Islet of Langerhans (tissue), 1 donor: ENCODE data around the gene IER5L.
"Not testable (repeated sequence)": the region's sequence is repeated elsewhere in the genome, so short reads cannot be mapped to it uniquely, and the experiment has no call there.

Source experiments
- FAIRE-seq: peaks from one replicate; lab custom pipeline; 2011; peaks lifted over from hg19 to GRCh38; lab: Jason Lieb, UNC

IER5L gene

GRCh38 chr9:129202613-129203555 is 24.8 kb upstream of the IER5L start:
- no peak for FAIRE-seq

DNA sequence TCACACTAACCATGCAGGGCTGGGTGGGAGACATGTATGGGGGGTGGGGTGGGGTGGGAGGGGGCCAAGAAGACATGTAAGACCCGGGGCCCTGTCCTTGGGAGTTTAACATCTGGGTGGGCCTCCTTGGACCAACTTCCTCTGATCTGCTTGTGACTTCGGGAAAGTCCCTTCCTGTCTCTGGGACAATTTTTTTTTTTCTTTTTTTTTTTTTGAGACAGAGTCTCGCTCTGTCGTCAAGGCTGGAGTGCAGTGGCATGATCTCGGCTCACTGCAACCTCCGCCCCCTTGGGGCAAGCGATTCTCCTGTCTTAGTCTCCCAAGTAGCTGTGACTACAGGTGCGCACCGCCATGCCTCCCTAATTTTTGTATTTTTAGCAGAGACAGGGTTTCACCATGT is 23.8 kb upstream of the IER5L start:
- FAIRE-seq: no peak

- no peak for FAIRE-seq
Observed at GRCh38 chr9:129201289-129201688, 23.2 kb upstream of the IER5L start.

DNA sequence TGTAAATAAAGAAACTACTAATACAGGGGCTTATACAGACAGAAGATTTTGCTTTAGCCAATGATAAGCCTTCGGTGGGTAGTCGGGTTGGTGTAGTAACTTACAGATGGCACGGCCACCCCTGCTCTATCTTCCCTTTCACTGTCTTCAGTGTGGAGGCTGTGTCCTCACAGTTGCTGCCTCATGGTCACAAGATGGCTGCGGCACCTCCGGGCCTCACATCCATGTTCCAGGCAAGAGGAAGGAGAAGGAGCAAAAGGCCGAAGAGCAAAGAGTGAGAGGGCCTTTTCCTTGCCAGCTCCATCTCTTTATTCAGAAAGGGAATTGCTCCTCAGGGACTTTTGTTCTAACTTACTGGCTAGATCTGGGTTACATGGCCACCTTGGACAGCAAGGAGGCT is 22.2 kb upstream of the IER5L start:
- FAIRE-seq: no peak

- FAIRE-seq: no peak
Observed at GRCh38 chr9:129199044-129199435, 21.0 kb upstream of the IER5L start.

GRCh38 chr9:129198319-129199043 is 20.4 kb upstream of the IER5L start:
- FAIRE-seq: no peak

DNA sequence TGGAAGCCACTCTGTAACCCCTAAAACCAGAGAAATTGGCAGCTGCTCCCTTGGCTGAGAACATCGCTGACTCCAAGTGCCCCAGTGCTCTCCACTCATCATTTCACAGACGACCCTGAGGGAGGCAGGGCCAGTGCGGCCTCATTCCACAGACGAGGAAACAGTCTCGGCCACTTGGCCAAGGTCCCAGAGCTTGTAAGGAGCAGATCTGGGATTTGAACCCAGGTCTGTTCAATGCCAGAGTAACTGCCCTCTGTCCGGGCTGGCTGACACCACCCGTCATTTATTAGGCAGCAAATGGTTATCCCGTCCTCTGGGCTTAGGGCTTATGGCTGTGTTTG is 19.9 kb upstream of the IER5L start:
- FAIRE-seq: no peak

GRCh38 chr9:129197045-129197444 is 19.0 kb upstream of the IER5L start:
- FAIRE-seq: not testable (repeated sequence)

DNA sequence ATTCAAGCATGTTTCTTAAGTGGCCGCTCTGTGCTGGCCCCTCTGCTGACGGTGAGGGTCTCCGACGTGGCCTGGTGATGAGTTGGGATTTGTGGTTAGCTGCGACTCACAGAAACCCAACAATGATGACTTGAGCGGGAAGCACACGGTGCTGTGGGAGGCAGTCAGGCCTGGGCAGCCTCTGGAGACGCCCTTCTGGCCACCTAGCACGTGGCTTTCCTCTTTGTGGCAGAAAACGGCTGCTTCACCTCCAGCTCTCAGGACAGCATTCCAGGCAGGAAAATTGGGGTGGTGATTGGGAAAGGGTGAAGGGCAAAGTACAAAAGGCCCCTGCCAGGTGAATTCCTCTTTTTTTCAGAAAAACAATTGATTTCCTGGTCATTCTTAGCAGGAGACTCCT is 17.5 kb upstream of the IER5L start:
- no peak for FAIRE-seq

GRCh38 chr9:129194221-129194620 is 16.2 kb upstream of the IER5L start:
- no peak for FAIRE-seq

GRCh38 chr9:129193655-129194054 is 15.6 kb upstream of the IER5L start:
- FAIRE-seq: no peak

DNA sequence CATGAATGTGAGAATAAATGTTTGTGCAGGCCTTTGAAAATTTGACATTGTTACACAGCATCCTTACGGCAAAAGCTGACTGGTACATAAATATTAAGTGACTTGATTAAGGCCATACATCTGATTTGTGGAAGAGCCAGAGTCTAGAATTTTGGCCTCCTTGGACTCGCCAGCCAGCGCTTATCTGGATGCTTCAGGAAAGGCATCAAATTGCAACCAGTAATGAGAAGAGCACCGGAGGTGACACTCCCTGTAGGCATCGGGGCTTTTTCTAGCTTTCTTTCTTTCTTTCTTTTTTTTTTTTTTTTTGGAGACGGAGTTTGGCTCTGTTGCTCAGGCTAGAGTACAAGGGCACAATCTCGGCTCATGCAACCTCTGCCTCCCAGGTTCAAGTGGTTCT is 13.2 kb upstream of the IER5L start:
- no peak for FAIRE-seq

GRCh38 chr9:129189971-129190370 is 11.9 kb upstream of the IER5L start:
- FAIRE-seq: not testable (repeated sequence)

DNA sequence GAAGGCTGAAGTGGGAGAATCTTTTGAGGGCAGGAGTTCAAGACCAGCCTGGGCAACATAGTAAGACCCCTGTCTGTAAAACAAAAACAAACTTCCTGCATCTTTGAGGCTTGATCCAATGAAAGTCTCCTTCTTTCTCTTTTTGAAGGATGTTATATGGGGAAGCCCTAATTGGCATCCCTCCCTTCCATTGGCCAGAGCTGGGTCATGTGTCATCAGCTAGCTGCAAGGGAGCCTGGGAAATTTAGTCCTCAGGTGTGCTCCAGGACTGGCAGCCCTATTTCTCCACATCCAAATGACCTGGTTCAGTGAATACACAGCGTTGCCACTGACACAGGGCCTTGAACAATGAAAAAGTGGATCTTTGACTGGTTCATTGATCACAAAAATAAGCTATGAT is 9.0 kb upstream of the IER5L start:
- no peak for FAIRE-seq

DNA sequence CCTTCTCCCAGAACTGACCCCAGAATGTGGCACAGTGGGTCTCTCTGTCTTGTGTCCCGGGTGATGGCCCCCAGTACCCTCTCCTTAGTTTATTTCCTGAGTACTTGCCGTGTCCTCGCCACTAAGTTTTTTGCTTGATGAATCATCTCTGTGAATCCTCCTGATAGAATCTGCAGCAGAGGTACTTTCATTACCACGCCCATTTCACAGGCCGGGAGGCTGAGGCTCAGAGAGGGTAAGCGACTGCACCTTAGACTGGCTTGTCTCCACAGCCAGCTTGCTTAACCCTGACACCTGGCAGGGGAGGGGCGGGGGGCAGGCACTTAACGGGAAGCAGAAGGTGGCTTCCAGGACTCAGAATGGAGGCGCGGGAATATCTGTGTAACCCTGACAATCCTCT is 7.9 kb upstream of the IER5L start:
- FAIRE-seq: no peak

DNA sequence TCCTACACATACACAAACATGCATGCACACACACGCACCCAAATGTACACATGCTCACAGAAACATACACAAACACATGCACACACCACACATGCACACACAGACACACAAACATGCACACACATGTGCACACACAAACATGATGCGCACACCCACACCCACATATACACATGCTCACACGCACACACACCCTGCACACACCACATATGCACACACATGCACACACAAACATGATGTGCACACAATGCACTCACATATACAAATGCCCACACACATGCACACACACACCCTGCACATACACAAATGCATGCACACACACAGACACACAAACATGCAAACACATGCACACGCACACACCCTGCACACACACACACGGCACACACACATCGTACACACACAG is 7.3 kb upstream of the IER5L start:
- FAIRE-seq: no peak

- no peak for FAIRE-seq
Observed at GRCh38 chr9:129184596-129185122, 6.6 kb upstream of the IER5L start.

DNA sequence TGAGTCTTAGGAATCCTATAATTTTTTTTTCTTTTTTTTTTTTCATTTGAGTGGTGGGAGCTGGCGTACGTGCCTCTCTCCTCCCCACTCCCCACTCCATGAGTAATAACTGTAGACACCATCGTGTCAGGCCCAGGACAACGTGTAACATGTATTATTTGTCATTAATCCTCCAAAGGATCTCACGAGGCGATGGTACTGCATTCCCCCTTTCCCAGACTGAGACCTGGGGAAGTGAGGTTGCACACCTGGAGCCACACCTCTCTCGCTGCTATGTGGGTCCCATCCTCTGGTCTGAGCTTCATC is 6.1 kb upstream of the IER5L start:
- FAIRE-seq: no peak

- FAIRE-seq: no peak
Observed at GRCh38 chr9:129183495-129184218, 5.6 kb upstream of the IER5L start.

GRCh38 chr9:129182625-129183494 is 4.8 kb upstream of the IER5L start:
- no peak for FAIRE-seq

GRCh38 chr9:129182122-129182521 is 4.1 kb upstream of the IER5L start:
- no peak for FAIRE-seq

DNA sequence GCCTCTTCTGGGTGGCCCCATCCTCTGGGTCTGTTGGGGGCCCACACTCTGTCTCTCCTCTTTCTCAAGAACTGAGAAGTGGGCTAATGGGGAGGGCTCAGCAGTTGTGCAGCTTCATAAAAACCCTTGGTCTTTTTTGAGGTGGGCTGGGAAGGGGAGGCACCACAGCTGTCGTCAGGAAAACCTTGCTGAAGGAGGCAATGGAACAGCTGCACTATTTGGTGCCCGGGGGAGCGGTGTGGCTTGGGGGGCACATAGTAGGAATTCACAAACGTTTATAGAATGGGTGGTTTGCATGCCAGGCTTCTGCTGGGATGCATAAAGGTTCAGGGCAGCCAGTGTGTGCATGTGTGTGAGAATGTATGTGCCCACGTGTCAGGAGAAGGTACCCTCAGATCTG is 3.2 kb upstream of the IER5L start:
- no peak for FAIRE-seq
